Endothelial cell of umbilical vein (primary cell): ENCODE data around the gene DDX47.

Experiments used
- GATA2 ChIP-seq: IDR thresholded peaks from 2 replicates; pipeline ENCODE4 v1.7.0; 2011; ENCODE audit warnings: low read depth, mild to moderate bottlenecking, moderate library complexity, mixed read lengths, low read length; ENCODE audit not compliant: insufficient read length, insufficient read depth
- MAX ChIP-seq: IDR thresholded peaks from 2 replicates; pipeline ENCODE4 v1.6.1; 2011; ENCODE audit not compliant: insufficient read depth, insufficient read length
- POLR2AphosphoS5 ChIP-seq: IDR thresholded peaks from 2 replicates; pipeline ENCODE4 v1.6.1; 2012; ENCODE audit warnings: low read depth, mild to moderate bottlenecking, control low read depth, low read length, moderate library complexity; ENCODE audit not compliant: insufficient read depth
- TF ChIP-seq, protein P1 (sequence below), 2 donors: IDR thresholded peaks; 1 replicate in 1 of 2; 2 replicates in 1 of 2; pipeline ENCODE4 v1.5.1; 2011; ENCODE audit warnings: low read length in 2 of 2, mild to moderate bottlenecking in 2 of 2, moderate library complexity in 2 of 2, control low read depth in 1 of 2, inconsistent platforms in 1 of 2, low read depth in 1 of 2; ENCODE audit not compliant: insufficient read depth in 1 of 2; ENCODE audit errors: extremely low read depth in 1 of 2

- TF ChIP-seq MAX (no peak), GATA2 (peak; percentile 16), POLR2AphosphoS5 (no peak)
- TF ChIP-seq, protein P1, sequence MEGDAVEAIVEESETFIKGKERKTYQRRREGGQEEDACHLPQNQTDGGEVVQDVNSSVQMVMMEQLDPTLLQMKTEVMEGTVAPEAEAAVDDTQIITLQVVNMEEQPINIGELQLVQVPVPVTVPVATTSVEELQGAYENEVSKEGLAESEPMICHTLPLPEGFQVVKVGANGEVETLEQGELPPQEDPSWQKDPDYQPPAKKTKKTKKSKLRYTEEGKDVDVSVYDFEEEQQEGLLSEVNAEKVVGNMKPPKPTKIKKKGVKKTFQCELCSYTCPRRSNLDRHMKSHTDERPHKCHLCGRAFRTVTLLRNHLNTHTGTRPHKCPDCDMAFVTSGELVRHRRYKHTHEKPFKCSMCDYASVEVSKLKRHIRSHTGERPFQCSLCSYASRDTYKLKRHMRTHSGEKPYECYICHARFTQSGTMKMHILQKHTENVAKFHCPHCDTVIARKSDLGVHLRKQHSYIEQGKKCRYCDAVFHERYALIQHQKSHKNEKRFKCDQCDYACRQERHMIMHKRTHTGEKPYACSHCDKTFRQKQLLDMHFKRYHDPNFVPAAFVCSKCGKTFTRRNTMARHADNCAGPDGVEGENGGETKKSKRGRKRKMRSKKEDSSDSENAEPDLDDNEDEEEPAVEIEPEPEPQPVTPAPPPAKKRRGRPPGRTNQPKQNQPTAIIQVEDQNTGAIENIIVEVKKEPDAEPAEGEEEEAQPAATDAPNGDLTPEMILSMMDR (IDR thresholded peaks at IDR 0.05; ENCODE audit: extremely low read depth in 1 of 2, insufficient read depth in 1 of 2, low read depth in 1 of 2, low read length in 2 of 2), result no peak
These were observed 59.8 kb downstream of the DDX47 start for GRCh38 chr12:12872934-12873275.
